ENCODE data around the gene ACAA2. TPM values are rescaled to one million over a fixed set of nuclear protein-coding genes. Genes with fewer than 3 reads are reported as not detected.

The ACAA2 gene
- total and polyA plus RNA-seq, 3 experiments from 2014 or later, result 72.2 to 100 (median 72.4) TPM

DNA sequence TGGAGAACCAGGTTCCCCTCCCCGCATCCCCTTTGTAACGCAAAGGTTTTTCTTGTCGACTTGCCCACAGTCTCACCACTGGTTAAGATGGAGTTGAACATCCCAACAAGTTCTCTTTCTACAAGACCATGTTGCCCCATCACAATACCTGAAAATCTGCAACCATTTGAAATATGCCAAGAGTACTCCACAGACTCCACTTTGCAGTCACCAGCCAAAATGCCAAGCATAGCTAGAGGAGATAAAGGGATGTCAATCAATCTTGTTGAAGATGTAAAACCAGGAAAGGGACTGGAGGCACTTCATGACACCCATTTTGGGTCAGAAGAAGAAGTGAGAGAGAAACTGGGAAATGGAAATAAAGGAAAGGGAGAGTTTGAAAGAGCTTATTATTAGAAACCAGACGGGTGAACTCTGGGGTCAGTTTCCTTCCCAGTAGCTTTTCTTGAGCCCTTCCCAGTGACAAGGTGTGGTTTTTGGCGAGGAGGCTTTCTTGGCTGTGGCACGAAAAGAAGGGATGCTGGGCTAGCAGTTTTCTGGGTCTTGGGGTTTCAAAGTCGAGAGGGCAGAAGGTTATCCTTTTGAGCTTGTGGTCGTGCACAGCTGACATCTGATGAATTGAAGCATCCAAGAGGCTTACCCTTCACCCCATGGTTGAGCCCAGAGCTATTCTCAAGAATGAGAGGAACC is 79.3 kb downstream of the ACAA2 start:
- no peaks in the 10 kb centered on the region for H3K9me3 ChIP-seq (ENCODE audit: low read length)
- H3K27me3 Mint-ChIP-seq, result peaks cover 4 to 21% of the 10 kb centered on the region in 2 donors
- H3K4me1 ChIP-seq (ENCODE audit: insufficient read depth, low read length), result no peaks in the 10 kb centered on the region
- H3K27ac ChIP-seq (ENCODE audit: low read depth, low read length), result no peak overlapping the region
- no peaks in the 10 kb centered on the region for H3K9me3 Mint-ChIP-seq
- no peaks in the 10 kb centered on the region for H3K27me3 ChIP-seq (ENCODE audit: insufficient read depth, low read length, poor library complexity, severe bottlenecking)
- H3K36me3 ChIP-seq (ENCODE audit: insufficient read depth, low read length), result no peaks in the 10 kb centered on the region
- H3K36me3 Mint-ChIP-seq, result no peaks in the 10 kb centered on the region
- DNase-seq, result no peak
- ChIA-PET CTCF (interaction anchor here (0.8 kb wide), 1 partner anchor 8 kb away, joined by 3 read pairs; no protein-coding TSS in a partner anchor), POLR2A (no interaction called here)
- H3K4me1 Mint-ChIP-seq, result no peaks in the 10 kb centered on the region
- H3K4me3 ChIP-seq (ENCODE audit: low read length), result no peak overlapping the region
- no peak overlapping the region for H3K27ac Mint-ChIP-seq
- H3K4me3 Mint-ChIP-seq, result no peak overlapping the region

GRCh38 chr18:49733321-49733720 is 80.0 kb downstream of the ACAA2 start:
- Histone ChIP-seq H3K4me1 (ENCODE audit: insufficient read depth, low read length) (no peaks in the 10 kb centered on the region), H3K36me3 (ENCODE audit: insufficient read depth, low read length) (no peaks in the 10 kb centered on the region), H3K27me3 (ENCODE audit: insufficient read depth, low read length, poor library complexity, severe bottlenecking) (no peaks in the 10 kb centered on the region), H3K4me3 (ENCODE audit: low read length) (no peak overlapping the region), H3K9me3 (ENCODE audit: low read length) (no peaks in the 10 kb centered on the region), H3K27ac (ENCODE audit: low read depth, low read length) (no peak overlapping the region)
- H3K27me3 Mint-ChIP-seq, result peaks cover 4 to 21% of the 10 kb centered on the region in 2 donors
- H3K4me1 Mint-ChIP-seq, result no peaks in the 10 kb centered on the region
- DNase-seq, result no peak
- no peaks in the 10 kb centered on the region for H3K9me3 Mint-ChIP-seq
- no peaks in the 10 kb centered on the region for H3K36me3 Mint-ChIP-seq
- no peak overlapping the region for H3K4me3 Mint-ChIP-seq
- ChIA-PET CTCF (no interaction called here), POLR2A (no interaction called here)
- H3K27ac Mint-ChIP-seq, result no peak overlapping the region
